CD4-positive, CD25-positive, alpha-beta regulatory T cell (primary cell): ENCODE measurements around the gene KRT1. TPM values are rescaled to one million over a fixed set of nuclear protein-coding genes. Genes with fewer than 3 reads are reported as not detected.

Experiments
- ATAC-seq, 2 donors: fragments of 150-1000 bp; cut with Tn5 transposase; one replicate each; pipeline ENCODE4 v1.10.0; 2021; ENCODE audit warnings: low read depth in 2 of 2, moderate number of reproducible peaks in 2 of 2, moderate library complexity in 1 of 2
- DNase-seq, 3 donors: peaks; one replicate each; pipeline versions ENCODE4 v3.0.0 to v3.0.0-alpha.2; 2012 to 2022; ENCODE audit warnings: mixed read lengths in 1 of 3
- H3K27ac ChIP-seq: one replicate; pipeline ENCODE4 v1.7.0; 2013; ENCODE audit warnings: mild to moderate bottlenecking, low read length; ENCODE audit not compliant: insufficient read depth, poor library complexity, severe bottlenecking
- H3K27me3 ChIP-seq: one replicate; pipeline ENCODE4 v1.7.0; 2013; ENCODE audit warnings: low read length; ENCODE audit not compliant: control insufficient read depth, insufficient read depth
- H3K36me3 ChIP-seq: one replicate; pipeline ENCODE4 v1.7.0; 2013; ENCODE audit warnings: mild to moderate bottlenecking, low read length, moderate library complexity; ENCODE audit not compliant: control insufficient read depth, insufficient read depth
- H3K4me1 ChIP-seq: 2 replicates; pipeline ENCODE4 v1.7.0; 2013; ENCODE audit warnings: mild to moderate bottlenecking, low read length; ENCODE audit not compliant: insufficient read depth, control insufficient read depth, poor library complexity, severe bottlenecking
- H3K4me3 ChIP-seq: one replicate; pipeline ENCODE4 v1.7.0; 2013; ENCODE audit warnings: low read depth, mild to moderate bottlenecking, low read length, moderate library complexity
- H3K9me3 ChIP-seq, 2 experiments: 1 replicate in 1 of 2; 2 replicates in 1 of 2; pipeline ENCODE4 v1.7.0; 2013; ENCODE audit warnings: low read length in 2 of 2, mild to moderate bottlenecking in 1 of 2, moderate library complexity in 1 of 2; ENCODE audit not compliant: control insufficient read depth in 2 of 2
- H3K27ac Mint-ChIP-seq, 3 donors: one replicate each; pipeline ENCODE4 v1.8.0; 2020 to 2022; ENCODE audit warnings: mild to moderate bottlenecking in 3 of 3, mixed read lengths in 3 of 3, moderate library complexity in 2 of 3
- H3K27me3 Mint-ChIP-seq: one replicate; pipeline ENCODE4 v1.8.0; 2022; ENCODE audit warnings: mild to moderate bottlenecking, mixed read lengths
- H3K36me3 Mint-ChIP-seq: one replicate; pipeline ENCODE4 v1.8.0; 2020; ENCODE audit warnings: mixed read lengths
- H3K4me1 Mint-ChIP-seq, 4 donors: one replicate each; pipeline ENCODE4 v1.8.0; 2020 to 2022; ENCODE audit warnings: mixed read lengths in 4 of 4, mild to moderate bottlenecking in 1 of 4
- H3K4me3 Mint-ChIP-seq, 4 donors: one replicate each; pipeline ENCODE4 v1.8.0; 2020 to 2022; ENCODE audit warnings: mild to moderate bottlenecking in 4 of 4, mixed read lengths in 4 of 4, moderate library complexity in 3 of 4
- H3K9me3 Mint-ChIP-seq, 7 donors: one replicate each; pipeline ENCODE4 v1.8.0; 2020 to 2022; ENCODE audit warnings: mixed read lengths in 7 of 7, mild to moderate bottlenecking in 3 of 7, moderate library complexity in 2 of 7
- polyA plus RNA-seq, 4 donors: library from polyadenylated mRNA; unstranded; fragments of 300-500 nt; fragmentation: Illumina TruSeq; gene quantifications; one replicate each; pipeline ENCODE4 v1.2.3, GENCODE V29; 2021
- total RNA-seq: library from RNA; stranded (reverse); gene quantifications from one replicate; pipeline ENCODE4 v1.2.3, GENCODE V29; 2022

KRT1 gene
- total and polyA plus RNA-seq, 5 donors from 2014 or later, result 3.3 to 9.9 (median 5.8) TPM; not detected in 1

- Mint-ChIP-seq H3K9me3 (peaks cover 0 to 5% (median 0%) of the 10 kb centered on the region in 7 donors), H3K36me3 (no peaks in the 10 kb centered on the region), H3K27ac (peak overlapping the region; percentile 48 to 88 (median 72)), H3K27me3 (peaks cover 5% of the 10 kb centered on the region), H3K4me3 (no peak overlapping the region), H3K4me1 (peaks cover 0 to 50% (median 9%) of the 10 kb centered on the region in 4 donors)
- Histone ChIP-seq H3K27ac (no peak overlapping the region), H3K36me3 (no peaks in the 10 kb centered on the region), H3K27me3 (no peaks in the 10 kb centered on the region), H3K9me3 (no peaks in the 10 kb centered on the region), H3K4me1 (peaks cover 6% of the 10 kb centered on the region), H3K4me3 (no peak overlapping the region)
- no peak for ATAC-seq
- no peak for DNase-seq
These were observed 32.1 kb downstream of the KRT1 start for GRCh38 chr12:52648012-52648550.

GRCh38 chr12:52647601-52648000 lies 32.6 kb downstream of the KRT1 start:
- Mint-ChIP-seq H3K27ac (peak overlapping the region; percentile 54 to 88 (median 57)), H3K4me1 (peaks cover 0 to 51% (median 9%) of the 10 kb centered on the region in 4 donors), H3K36me3 (no peaks in the 10 kb centered on the region), H3K27me3 (peaks cover 5% of the 10 kb centered on the region), H3K9me3 (peaks cover 0 to 5% (median 0%) of the 10 kb centered on the region in 7 donors), H3K4me3 (no peak overlapping the region)
- Histone ChIP-seq H3K4me3 (no peak overlapping the region), H3K36me3 (no peaks in the 10 kb centered on the region), H3K27ac (no peak overlapping the region), H3K9me3 (no peaks in the 10 kb centered on the region), H3K4me1 (peaks cover 6% of the 10 kb centered on the region), H3K27me3 (no peaks in the 10 kb centered on the region)
- DNase-seq (no peak), ATAC-seq (no peak)

- Mint-ChIP-seq H3K36me3 (no peaks in the 10 kb centered on the region), H3K27ac (peak overlapping the region in 2 of 3 donors; percentile 99), H3K4me1 (peaks cover 0 to 56% (median 9%) of the 10 kb centered on the region in 4 donors), H3K4me3 (peak overlapping the region in 2 of 4 donors; percentile 27 to 28), H3K27me3 (peaks cover 5% of the 10 kb centered on the region), H3K9me3 (peaks cover 0 to 4% (median 0%) of the 10 kb centered on the region in 7 donors)
- no peaks in the 10 kb centered on the region for H3K36me3 ChIP-seq
- DNase-seq, result no peak
- peaks cover 6% of the 10 kb centered on the region for H3K4me1 ChIP-seq
- no peak for ATAC-seq
- peak overlapping the region; percentile 59 for H3K27ac ChIP-seq
- no peak overlapping the region for H3K4me3 ChIP-seq
- H3K27me3 ChIP-seq, result no peaks in the 10 kb centered on the region
- H3K9me3 ChIP-seq, result no peaks in the 10 kb centered on the region
These were observed 33.6 kb downstream of the KRT1 start for GRCh38 chr12:52646613-52647012.

GRCh38 chr12:52645982-52646381 lies 34.2 kb downstream of the KRT1 start:
- Mint-ChIP-seq H3K9me3 (peaks cover 0 to 4% (median 0%) of the 10 kb centered on the region in 7 donors), H3K4me3 (peak overlapping the region in 2 of 4 donors; percentile 27 to 84), H3K27ac (peak overlapping the region; percentile 98 to 99 (median 99)), H3K4me1 (peaks cover 0 to 63% (median 9%) of the 10 kb centered on the region in 4 donors), H3K27me3 (peaks cover 5% of the 10 kb centered on the region), H3K36me3 (no peaks in the 10 kb centered on the region)
- no peaks in the 10 kb centered on the region for H3K36me3 ChIP-seq
- DNase-seq, result no peak
- H3K9me3 ChIP-seq, result no peaks in the 10 kb centered on the region
- H3K4me3 ChIP-seq, result no peak overlapping the region
- H3K27me3 ChIP-seq, result no peaks in the 10 kb centered on the region
- peak overlapping the region; percentile 59 for H3K27ac ChIP-seq
- peaks cover 6% of the 10 kb centered on the region for H3K4me1 ChIP-seq
- ATAC-seq, result no peak

- DNase-seq (peak in 2 of 3 donors; percentile 78 to 86), ATAC-seq (peak; percentile 86 to 92)
- Histone ChIP-seq H3K4me3 (no peak overlapping the region), H3K36me3 (no peaks in the 10 kb centered on the region), H3K4me1 (peaks cover 6% of the 10 kb centered on the region), H3K27me3 (no peaks in the 10 kb centered on the region), H3K9me3 (no peaks in the 10 kb centered on the region), H3K27ac (peak overlapping the region; percentile 36)
- H3K36me3 Mint-ChIP-seq, result no peaks in the 10 kb centered on the region
- peak overlapping the region; percentile 59 to 84 (median 66) for H3K4me3 Mint-ChIP-seq
- peak overlapping the region; percentile 98 to 99 (median 99) for H3K27ac Mint-ChIP-seq
- H3K4me1 Mint-ChIP-seq, result peaks cover 0 to 63% (median 9%) of the 10 kb centered on the region in 4 donors
- peaks cover 9% of the 10 kb centered on the region for H3K27me3 Mint-ChIP-seq
- H3K9me3 Mint-ChIP-seq, result peaks cover 0 to 4% (median 0%) of the 10 kb centered on the region in 7 donors
These were observed 35.0 kb downstream of the KRT1 start for GRCh38 chr12:52645120-52645761.

GRCh38 chr12:52644078-52644415 lies 36.2 kb downstream of the KRT1 start:
- Histone ChIP-seq H3K9me3 (no peaks in the 10 kb centered on the region), H3K27ac (no peak overlapping the region), H3K36me3 (no peaks in the 10 kb centered on the region), H3K4me3 (no peak overlapping the region), H3K27me3 (peaks cover 5% of the 10 kb centered on the region), H3K4me1 (peaks cover 6% of the 10 kb centered on the region)
- DNase-seq, result no peak
- H3K27me3 Mint-ChIP-seq, result peaks cover 7% of the 10 kb centered on the region
- H3K27ac Mint-ChIP-seq, result peak overlapping the region; percentile 68 to 99 (median 99)
- H3K4me3 Mint-ChIP-seq, result no peak overlapping the region
- H3K9me3 Mint-ChIP-seq, result peaks cover 0 to 4% (median 0%) of the 10 kb centered on the region in 7 donors
- no peaks in the 10 kb centered on the region for H3K36me3 Mint-ChIP-seq
- ATAC-seq, result no peak
- peaks cover 0 to 60% (median 9%) of the 10 kb centered on the region in 4 donors for H3K4me1 Mint-ChIP-seq

- Histone ChIP-seq H3K27ac (no peak overlapping the region), H3K4me1 (peaks cover 6% of the 10 kb centered on the region), H3K9me3 (no peaks in the 10 kb centered on the region), H3K27me3 (peaks cover 5% of the 10 kb centered on the region), H3K4me3 (no peak overlapping the region), H3K36me3 (no peaks in the 10 kb centered on the region)
- peaks cover 0 to 56% (median 9%) of the 10 kb centered on the region in 4 donors for H3K4me1 Mint-ChIP-seq
- DNase-seq (no peak), ATAC-seq (no peak)
- peaks cover 5% of the 10 kb centered on the region for H3K27me3 Mint-ChIP-seq
- peak overlapping the region; percentile 80 to 89 (median 87) for H3K27ac Mint-ChIP-seq
- H3K9me3 Mint-ChIP-seq, result peaks cover 0 to 4% (median 0%) of the 10 kb centered on the region in 7 donors
- H3K4me3 Mint-ChIP-seq, result no peak overlapping the region
- H3K36me3 Mint-ChIP-seq, result no peaks in the 10 kb centered on the region
These were observed 36.8 kb downstream of the KRT1 start for GRCh38 chr12:52643233-52644077.
